ENCODE results near the gene CENPP. TPM values are rescaled to one million over a fixed set of nuclear protein-coding genes. Genes with fewer than 3 reads are reported as not detected.
A peak's percentile ranks its signal among the peaks of the same experiment; 100 is the strongest.

CENPP gene
- total RNA-seq, 4 donors from 2014 or later = 2.9 to 8.3 (median 4.9) TPM

DNA sequence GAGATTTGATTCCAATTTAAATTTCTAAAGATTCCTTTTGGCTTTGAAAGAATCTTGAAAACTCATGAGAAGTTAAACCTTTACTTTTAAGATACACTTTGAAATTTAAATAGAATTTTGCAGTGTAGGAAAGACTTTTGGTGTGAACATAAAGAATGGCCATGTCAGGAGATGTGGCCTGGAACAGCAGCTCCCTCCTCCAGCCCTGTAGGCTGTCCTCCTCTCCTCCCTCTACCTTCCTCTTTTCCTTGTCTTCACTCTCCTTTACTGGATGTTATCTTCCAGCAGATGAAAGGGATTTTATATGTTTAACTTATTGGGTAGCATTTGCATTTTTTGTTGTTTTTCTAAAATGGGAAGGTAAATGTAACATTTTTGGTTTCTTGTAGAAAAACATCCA lies 137.6 kb downstream of the CENPP start:
- ATAC-seq = no peak
- no peaks in the 10 kb centered on the region for H3K36me3 ChIP-seq
- TF ChIP-seq, protein P1, sequence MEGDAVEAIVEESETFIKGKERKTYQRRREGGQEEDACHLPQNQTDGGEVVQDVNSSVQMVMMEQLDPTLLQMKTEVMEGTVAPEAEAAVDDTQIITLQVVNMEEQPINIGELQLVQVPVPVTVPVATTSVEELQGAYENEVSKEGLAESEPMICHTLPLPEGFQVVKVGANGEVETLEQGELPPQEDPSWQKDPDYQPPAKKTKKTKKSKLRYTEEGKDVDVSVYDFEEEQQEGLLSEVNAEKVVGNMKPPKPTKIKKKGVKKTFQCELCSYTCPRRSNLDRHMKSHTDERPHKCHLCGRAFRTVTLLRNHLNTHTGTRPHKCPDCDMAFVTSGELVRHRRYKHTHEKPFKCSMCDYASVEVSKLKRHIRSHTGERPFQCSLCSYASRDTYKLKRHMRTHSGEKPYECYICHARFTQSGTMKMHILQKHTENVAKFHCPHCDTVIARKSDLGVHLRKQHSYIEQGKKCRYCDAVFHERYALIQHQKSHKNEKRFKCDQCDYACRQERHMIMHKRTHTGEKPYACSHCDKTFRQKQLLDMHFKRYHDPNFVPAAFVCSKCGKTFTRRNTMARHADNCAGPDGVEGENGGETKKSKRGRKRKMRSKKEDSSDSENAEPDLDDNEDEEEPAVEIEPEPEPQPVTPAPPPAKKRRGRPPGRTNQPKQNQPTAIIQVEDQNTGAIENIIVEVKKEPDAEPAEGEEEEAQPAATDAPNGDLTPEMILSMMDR (IDR thresholded peaks at IDR 0.05) = no peak
- TF ChIP-seq POLR2A (IDR thresholded peaks at IDR 0.05) = no peak
- no peaks in the 10 kb centered on the region for H3K9me3 ChIP-seq
- H3K27ac ChIP-seq = peak overlapping the region; percentile 74 to 84 (median 80)
- no peak overlapping the region for H3K4me3 ChIP-seq
- H3K27me3 ChIP-seq = no peaks in the 10 kb centered on the region
- H3K4me1 ChIP-seq = peaks cover 0 to 22% (median 7%) of the 10 kb centered on the region in 3 donors

DNA sequence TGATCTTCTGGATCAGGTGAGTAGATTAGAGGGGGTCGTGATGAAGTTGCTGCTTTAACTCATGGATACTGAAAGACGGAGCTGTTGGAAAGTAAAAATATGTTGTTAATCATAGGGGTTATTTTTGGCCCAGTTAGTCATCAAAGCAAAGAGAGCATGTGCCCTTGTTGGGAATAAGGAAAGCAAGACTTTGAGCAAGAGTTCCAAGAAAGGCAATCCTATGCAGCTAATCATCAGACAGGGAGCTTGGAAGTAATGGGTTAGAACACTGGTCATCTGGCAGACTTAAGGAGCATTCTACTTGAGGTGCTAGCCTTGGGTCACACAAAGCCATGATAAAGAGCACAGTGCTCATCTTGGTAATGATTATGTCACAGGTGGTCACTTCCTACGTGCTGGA lies 138.2 kb downstream of the CENPP start:
- no peaks in the 10 kb centered on the region for H3K27me3 ChIP-seq
- peak overlapping the region; percentile 74 to 84 (median 80) for H3K27ac ChIP-seq
- H3K4me3 ChIP-seq = no peak overlapping the region
- H3K36me3 ChIP-seq = no peaks in the 10 kb centered on the region
- peak; percentile 90 for ATAC-seq
- no peaks in the 10 kb centered on the region for H3K9me3 ChIP-seq
- peak; percentile 96 for TF ChIP-seq POLR2AphosphoS5 (IDR thresholded peaks at IDR 0.05)
- no peak for TF ChIP-seq POLR2A (IDR thresholded peaks at IDR 0.05)
- TF ChIP-seq EP300 (IDR thresholded peaks at IDR 0.05) = no peak
- TF ChIP-seq, protein P1 (IDR thresholded peaks at IDR 0.05) = no peak
- WGBS, 2 donors (ENCODE audit: low coverage in 1 of 2) = 0 to 40% methylated on average over 1 to 3 of the region's 3 CpGs
- peaks cover 0 to 22% (median 7%) of the 10 kb centered on the region in 3 donors for H3K4me1 ChIP-seq

DNA sequence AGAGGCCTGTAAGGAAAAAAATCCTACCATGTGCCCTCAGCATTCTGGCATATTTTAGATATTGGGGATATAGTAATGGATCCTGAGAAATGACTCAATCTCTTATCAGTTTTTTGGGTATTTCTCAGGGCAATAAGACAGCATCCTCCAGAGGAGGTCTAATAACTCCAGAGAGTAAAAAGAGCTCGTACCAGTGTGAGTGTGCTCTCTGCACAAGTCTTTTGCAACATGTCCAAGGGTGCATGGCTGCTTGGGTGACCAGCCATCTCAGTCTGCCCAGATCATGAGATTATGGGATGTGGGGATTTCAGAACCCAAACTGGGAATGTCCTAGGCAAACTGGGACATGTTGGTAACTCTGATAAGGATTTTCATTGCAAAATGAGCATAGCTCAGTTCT lies 141.3 kb downstream of the CENPP start:
- TF ChIP-seq, protein P1 (IDR thresholded peaks at IDR 0.05) = no peak
- TF ChIP-seq POLR2A (IDR thresholded peaks at IDR 0.05) (no peak), POLR2AphosphoS5 (IDR thresholded peaks at IDR 0.05) (no peak), EP300 (IDR thresholded peaks at IDR 0.05) (no peak)
- H3K27me3 ChIP-seq = no peaks in the 10 kb centered on the region
- 88% methylated on average over 1 of the region's 1 CpG; no CpG with 5 or more reads in 1 of the 2 donors for WGBS, 2 donors (ENCODE audit: low coverage in 1 of 2)
- H3K36me3 ChIP-seq = no peaks in the 10 kb centered on the region
- ATAC-seq = no peak
- no peak overlapping the region for H3K27ac ChIP-seq
- no peak overlapping the region for H3K4me3 ChIP-seq
- peaks cover 0 to 22% (median 7%) of the 10 kb centered on the region in 3 donors for H3K4me1 ChIP-seq
- no peaks in the 10 kb centered on the region for H3K9me3 ChIP-seq

DNA sequence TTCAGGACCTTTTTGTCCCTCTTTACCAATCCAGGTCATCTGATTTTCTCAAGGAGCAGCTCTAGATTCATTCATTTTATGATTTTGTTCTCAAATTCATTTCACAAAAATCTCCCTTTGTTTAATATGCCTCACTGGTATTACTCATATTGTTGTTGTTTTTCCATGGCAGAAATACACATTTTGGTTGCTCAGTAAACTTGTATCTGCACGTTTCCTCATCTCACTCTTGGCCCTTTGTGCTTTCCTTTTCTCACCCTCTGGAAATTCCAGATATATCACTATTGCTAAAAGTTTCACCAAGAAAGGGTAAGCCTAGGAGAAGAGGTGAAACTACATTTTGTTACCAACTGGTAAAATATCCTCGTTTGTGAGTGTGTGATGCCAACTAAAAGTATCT lies 141.8 kb downstream of the CENPP start:
- Histone ChIP-seq H3K27me3 (no peaks in the 10 kb centered on the region), H3K36me3 (no peaks in the 10 kb centered on the region), H3K9me3 (no peaks in the 10 kb centered on the region), H3K4me1 (peaks cover 0 to 22% (median 7%) of the 10 kb centered on the region in 3 donors), H3K4me3 (no peak overlapping the region), H3K27ac (no peak overlapping the region)
- no peak for ATAC-seq
- TF ChIP-seq POLR2A (IDR thresholded peaks at IDR 0.05) (no peak), EP300 (IDR thresholded peaks at IDR 0.05) (no peak), POLR2AphosphoS5 (IDR thresholded peaks at IDR 0.05) (no peak)
- TF ChIP-seq, protein P1 (IDR thresholded peaks at IDR 0.05) = no peak
- WGBS, 2 donors (ENCODE audit: low coverage in 1 of 2) = 79 to 90% methylated on average over 2 of the region's 2 CpGs

DNA sequence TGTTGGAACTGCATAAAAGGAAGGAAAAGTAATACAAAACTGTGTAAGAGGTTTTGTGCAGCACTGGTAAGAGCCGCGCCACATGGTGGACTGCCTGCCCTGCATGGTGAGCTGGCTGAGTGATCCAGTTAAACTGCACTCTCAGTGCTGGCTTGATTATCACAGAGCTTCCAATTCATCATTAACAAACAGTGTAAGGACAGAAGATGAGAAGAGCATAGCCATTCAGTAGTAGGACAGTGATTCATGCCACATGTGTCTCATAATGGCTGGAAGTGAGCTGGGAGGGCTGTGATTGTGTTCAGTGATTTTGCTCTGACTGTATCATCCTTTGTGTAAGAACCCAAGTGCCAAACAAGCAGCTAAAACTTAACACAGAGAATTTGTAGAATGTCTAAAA lies 142.5 kb downstream of the CENPP start:
- Histone ChIP-seq H3K4me1 (peaks cover 0 to 20% (median 7%) of the 10 kb centered on the region in 3 donors), H3K4me3 (no peak overlapping the region), H3K36me3 (no peaks in the 10 kb centered on the region), H3K9me3 (no peaks in the 10 kb centered on the region), H3K27ac (no peak overlapping the region), H3K27me3 (no peaks in the 10 kb centered on the region)
- 96 to 100% methylated on average over 2 of the region's 2 CpGs for WGBS, 2 donors (ENCODE audit: low coverage in 1 of 2)
- TF ChIP-seq, protein P1 (IDR thresholded peaks at IDR 0.05) = no peak
- TF ChIP-seq POLR2AphosphoS5 (IDR thresholded peaks at IDR 0.05) (no peak), POLR2A (IDR thresholded peaks at IDR 0.05) (no peak), EP300 (IDR thresholded peaks at IDR 0.05) (no peak)
- ATAC-seq = no peak

Data from gastroesophageal sphincter (tissue), 4 donors.